ENCODE data around the gene ZNF385A. TPM values are rescaled to one million over a fixed set of nuclear protein-coding genes. Genes with fewer than 3 reads are reported as not detected.

Gene ZNF385A
- total and polyA plus RNA-seq, 2 of the 4 experiments (the other 2 are of a cell fraction): 0.36 to 2.5 TPM

DNA sequence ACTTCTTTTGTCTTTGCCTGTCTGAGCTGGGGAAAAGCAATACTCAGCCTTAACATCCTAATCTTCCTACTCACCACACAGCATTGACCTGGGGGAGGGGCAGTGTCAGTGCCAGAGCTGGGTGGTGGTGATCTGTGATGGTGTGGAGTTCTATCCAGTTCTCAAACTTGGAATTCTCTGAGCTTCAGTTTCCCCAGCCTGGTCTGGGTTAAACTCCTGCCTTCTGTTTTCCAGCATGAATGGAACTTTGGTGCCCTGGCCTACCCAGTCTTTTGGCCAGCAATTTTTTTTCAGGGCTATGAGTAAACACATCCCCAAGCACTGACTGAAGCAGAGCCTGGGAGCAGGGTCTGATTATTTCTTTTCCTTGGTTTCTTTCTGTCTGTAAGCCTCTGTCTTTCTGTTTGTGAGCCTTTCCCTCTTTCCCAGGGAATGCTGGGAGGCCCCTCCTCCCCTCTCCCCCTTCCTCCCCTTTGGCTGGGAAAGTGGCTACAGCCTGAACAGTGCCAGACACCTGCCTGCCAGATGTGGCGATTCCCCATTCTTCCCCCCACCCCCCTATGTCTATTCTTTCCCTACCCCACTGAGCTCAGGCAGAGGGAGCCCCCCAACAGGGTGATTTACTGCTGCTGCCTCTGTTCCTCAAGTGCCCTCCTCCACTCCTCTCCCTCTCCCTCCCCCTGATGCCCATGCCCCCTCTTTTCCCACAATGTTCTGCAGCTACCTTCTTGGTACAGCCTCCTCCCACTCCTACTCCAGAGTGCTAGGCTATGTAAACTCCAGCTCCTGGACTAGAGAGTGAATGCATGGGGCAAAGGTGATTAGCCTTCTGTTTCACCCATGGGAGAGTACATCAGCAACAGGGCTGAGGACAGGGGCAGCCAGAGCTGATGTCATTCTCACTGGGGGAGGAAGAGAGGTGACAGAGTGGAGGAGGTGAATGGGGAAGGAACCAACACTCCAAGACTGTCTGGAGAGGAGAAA lies 31.4 kb downstream of the ZNF385A start (continued):
- TF ChIP-seq, protein P1, sequence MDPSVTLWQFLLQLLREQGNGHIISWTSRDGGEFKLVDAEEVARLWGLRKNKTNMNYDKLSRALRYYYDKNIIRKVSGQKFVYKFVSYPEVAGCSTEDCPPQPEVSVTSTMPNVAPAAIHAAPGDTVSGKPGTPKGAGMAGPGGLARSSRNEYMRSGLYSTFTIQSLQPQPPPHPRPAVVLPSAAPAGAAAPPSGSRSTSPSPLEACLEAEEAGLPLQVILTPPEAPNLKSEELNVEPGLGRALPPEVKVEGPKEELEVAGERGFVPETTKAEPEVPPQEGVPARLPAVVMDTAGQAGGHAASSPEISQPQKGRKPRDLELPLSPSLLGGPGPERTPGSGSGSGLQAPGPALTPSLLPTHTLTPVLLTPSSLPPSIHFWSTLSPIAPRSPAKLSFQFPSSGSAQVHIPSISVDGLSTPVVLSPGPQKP (IDR thresholded peaks at IDR 0.05; ENCODE audit: borderline replicate concordance, low read depth, low read length): no peak
